C4-2B (cell line): ENCODE measurements around the gene ZBTB20.

Experiments used
- H3K27ac ChIP-seq: fragments of 450-650 bp; 2 replicates; pipeline ENCODE4 v1.5.1; 2017
- ZFX ChIP-seq: fragments of 450-650 bp; IDR thresholded peaks from 2 replicates; pipeline ENCODE4 v1.6.1; 2017
- TF ChIP-seq, protein P1 (sequence below): fragments of 450-650 bp; conservative IDR thresholded peaks from 2 replicates; pipeline ENCODE4 v1.5.1; 2017; ENCODE audit warnings: mild to moderate bottlenecking

The ZBTB20 gene

DNA sequence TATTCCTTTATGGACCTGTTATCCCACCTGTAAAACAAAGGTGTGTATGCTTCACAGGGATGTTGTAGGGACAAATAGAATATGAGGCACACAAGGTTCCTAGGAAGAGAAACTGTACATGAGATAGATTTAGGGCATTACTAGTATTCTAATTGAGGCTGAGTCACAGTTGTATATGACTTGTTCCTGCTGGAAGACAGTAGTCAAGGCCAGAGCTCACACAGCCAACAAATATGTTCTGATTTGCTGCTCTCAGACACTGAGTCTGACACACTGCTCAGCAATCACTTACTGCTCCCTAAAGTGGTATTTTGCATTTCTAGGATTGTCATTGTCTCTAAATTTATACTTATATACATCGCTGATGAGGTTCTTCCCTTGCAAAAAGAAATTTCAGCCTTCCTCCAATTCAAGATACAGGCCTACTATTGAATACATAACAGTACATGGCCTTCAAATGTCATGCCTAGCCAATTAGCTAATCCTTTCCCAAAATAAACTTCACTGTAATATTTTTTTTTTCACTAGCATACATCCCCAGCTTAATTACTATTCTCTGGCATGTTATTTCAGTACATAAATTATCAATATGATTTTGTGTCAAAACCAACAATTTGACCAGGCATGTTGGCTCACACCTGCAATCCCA, 783.4 kb downstream of the ZBTB20 start:
- H3K27ac ChIP-seq: no peak overlapping the region
- TF ChIP-seq ZFX: no peak

DNA sequence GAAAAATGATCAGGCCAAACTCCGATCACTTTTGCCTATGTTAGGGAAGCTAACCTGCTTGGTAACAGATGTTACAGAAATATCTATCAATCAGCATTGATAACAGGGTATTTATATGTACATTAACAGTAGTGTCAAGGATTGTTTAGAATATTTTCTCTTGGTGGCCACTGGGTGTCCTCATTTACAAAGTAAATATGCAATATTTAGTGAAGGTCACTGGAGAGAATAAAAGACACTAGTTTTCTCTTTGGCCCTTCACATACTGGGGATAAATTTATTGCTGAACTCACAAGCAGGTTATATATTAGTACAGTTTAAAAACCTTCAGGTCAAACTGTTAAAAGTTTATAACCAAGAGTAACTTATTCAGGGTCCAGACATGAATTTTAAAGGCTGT, 784.3 kb downstream of the ZBTB20 start:
- TF ChIP-seq, protein P1, sequence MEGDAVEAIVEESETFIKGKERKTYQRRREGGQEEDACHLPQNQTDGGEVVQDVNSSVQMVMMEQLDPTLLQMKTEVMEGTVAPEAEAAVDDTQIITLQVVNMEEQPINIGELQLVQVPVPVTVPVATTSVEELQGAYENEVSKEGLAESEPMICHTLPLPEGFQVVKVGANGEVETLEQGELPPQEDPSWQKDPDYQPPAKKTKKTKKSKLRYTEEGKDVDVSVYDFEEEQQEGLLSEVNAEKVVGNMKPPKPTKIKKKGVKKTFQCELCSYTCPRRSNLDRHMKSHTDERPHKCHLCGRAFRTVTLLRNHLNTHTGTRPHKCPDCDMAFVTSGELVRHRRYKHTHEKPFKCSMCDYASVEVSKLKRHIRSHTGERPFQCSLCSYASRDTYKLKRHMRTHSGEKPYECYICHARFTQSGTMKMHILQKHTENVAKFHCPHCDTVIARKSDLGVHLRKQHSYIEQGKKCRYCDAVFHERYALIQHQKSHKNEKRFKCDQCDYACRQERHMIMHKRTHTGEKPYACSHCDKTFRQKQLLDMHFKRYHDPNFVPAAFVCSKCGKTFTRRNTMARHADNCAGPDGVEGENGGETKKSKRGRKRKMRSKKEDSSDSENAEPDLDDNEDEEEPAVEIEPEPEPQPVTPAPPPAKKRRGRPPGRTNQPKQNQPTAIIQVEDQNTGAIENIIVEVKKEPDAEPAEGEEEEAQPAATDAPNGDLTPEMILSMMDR: peak; percentile 67
- no peak for TF ChIP-seq ZFX
- no peak overlapping the region for H3K27ac ChIP-seq

DNA sequence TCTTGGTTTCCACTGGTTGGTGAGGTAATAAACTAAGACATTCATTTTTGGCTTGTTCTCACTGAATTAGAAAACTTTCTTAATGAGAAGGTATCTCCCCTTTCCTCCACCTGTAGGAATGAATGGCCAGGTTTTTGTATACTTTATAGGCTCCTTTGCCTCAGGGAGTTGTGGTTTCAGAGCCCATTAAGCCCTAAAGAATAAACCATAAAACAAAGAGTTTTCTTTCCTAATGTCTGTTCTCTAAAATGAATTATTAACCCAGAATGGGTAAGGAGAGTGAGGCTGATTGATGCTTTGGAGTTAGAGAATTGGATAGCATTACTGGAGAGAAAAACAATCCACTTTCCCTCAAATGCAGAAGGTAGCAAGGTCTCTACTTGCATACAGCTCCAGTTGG, 785.7 kb downstream of the ZBTB20 start:
- TF ChIP-seq, protein P1: no peak
- TF ChIP-seq ZFX: no peak
- no peak overlapping the region for H3K27ac ChIP-seq

DNA sequence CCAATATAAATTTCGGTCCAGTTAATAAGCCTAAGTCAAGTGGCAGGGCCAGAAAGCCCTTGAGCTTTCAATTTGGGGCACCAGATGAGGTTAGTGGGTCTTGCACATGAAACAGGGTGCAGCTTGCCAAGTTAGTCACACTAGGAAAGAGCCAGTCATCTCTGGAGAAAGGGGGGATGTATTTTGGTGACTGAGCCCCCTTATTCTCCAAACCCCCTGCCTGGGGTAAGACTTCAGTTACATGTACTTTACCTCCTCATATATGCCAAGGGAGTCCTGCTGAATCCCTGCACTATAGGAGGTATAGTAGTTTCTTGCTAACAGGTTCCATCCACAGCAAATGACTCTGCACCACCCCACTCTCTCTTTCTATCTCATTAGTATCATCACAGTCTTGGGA, 790.6 kb downstream of the ZBTB20 start:
- H3K27ac ChIP-seq: no peak overlapping the region
- TF ChIP-seq, protein P1: no peak
- no peak for TF ChIP-seq ZFX

DNA sequence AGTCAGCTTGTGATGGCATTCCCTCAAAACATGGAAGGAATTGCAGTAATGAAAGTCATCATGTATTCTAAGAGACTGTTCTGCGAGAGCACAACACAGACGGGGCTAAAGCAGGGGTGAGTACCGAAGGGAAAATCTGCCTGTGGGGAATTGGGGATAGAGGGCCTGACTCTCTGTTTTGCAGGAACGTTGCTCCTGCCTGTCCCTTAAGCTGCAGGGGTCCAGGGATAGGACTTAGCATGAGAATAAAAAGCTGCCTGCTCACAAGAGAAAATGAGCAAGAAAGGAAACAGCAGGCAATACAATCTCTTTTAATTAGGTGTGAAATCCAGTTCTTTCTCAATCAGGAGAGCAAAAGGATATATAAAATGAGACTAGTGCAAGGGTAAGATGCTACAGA, 791.0 kb downstream of the ZBTB20 start:
- TF ChIP-seq ZFX: no peak
- TF ChIP-seq, protein P1: no peak
- H3K27ac ChIP-seq: no peak overlapping the region

DNA sequence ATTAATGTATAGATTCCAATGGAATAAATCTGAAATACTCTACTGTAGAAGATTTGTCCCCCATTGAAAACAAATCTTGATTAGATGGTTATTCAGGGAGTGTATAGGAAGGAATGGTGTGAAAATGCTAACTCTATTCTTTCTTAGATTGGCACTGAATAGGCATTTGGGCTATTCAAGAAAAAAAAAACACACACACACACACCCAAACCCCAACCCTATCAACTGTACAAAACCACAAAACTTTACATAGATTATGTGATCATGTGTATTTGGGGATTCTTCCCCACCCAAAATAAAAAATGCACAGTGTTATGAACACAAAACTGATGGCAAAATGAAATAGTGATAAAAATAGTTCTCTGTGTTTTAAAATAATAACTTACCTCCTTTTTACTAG, 791.4 kb downstream of the ZBTB20 start:
- H3K27ac ChIP-seq: no peak overlapping the region
- no peak for TF ChIP-seq ZFX
- TF ChIP-seq, protein P1: no peak

DNA sequence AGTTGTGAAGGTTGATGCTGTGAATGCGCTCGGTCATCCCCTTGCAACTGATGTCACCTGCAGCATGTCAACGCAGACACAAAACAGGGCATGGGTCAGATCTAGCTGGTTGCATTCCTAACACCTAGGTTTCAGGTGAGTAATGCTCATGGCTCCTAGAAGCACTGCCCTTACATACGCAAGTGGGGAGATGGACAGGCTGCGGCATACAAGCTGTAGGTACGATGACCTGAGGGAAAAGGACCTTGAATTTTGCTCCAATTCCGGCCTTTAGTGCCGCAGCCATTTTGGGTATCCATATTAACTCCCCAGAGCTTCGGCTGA, 795.3 kb downstream of the ZBTB20 start:
- TF ChIP-seq, protein P1: no peak
- TF ChIP-seq ZFX: no peak

DNA sequence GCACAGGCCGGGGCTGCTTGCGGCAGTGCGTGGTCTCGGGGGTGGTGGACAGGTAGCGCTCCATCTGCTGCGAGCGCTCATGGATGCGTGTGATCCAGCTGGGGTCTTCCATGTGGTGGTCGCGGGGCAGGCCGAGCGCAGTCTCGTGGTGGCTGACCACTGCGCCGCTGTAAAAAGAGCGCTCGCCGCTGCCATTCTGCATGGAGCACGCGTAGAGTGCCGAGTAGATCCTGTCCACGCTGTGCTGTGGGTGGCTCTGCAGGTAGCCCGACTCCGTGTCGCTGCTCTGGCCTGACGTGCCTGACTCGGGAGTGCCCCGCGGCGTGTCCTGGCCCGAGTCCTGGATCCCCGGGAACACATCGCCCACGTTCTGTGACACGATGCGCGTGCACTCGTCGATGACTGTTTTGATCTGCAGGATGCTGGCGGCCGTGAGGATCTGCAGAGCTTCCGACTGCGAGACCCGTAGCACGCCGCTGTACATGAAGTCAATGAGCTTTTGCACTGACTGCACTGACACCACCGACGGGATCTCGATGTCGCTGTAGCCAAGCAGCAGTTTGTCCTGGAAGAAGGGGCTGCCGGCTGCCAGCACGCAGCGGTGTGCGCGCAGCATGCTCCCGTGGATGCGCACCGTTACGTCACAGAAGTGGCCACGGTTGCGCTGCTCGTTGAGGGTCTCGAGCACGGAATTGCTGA, 795.8 kb downstream of the ZBTB20 start:
- no peak overlapping the region for H3K27ac ChIP-seq
- TF ChIP-seq, protein P1: no peak
- TF ChIP-seq ZFX: no peak

More for the DNA sequence above, 795.3 kb downstream of the ZBTB20 start:
- no peak overlapping the region for H3K27ac ChIP-seq
